Stimulated activated CD4-positive, alpha-beta T cell treated with anti-CD3 and anti-CD28 coated beads, Interleukin-4, amount 100 ng/mL, for 24 hours (primary cell): Measurements from ENCODE around the gene OTOG.
"Not testable (repeated sequence)": the region's sequence is repeated elsewhere in the genome, so short reads cannot be mapped to it uniquely, and the experiment has no call there.

ENCODE experiments used
- DNase-seq: peaks from one replicate; pipeline ENCODE4 v3.0.0-alpha.2; 2020

OTOG gene

DNA sequence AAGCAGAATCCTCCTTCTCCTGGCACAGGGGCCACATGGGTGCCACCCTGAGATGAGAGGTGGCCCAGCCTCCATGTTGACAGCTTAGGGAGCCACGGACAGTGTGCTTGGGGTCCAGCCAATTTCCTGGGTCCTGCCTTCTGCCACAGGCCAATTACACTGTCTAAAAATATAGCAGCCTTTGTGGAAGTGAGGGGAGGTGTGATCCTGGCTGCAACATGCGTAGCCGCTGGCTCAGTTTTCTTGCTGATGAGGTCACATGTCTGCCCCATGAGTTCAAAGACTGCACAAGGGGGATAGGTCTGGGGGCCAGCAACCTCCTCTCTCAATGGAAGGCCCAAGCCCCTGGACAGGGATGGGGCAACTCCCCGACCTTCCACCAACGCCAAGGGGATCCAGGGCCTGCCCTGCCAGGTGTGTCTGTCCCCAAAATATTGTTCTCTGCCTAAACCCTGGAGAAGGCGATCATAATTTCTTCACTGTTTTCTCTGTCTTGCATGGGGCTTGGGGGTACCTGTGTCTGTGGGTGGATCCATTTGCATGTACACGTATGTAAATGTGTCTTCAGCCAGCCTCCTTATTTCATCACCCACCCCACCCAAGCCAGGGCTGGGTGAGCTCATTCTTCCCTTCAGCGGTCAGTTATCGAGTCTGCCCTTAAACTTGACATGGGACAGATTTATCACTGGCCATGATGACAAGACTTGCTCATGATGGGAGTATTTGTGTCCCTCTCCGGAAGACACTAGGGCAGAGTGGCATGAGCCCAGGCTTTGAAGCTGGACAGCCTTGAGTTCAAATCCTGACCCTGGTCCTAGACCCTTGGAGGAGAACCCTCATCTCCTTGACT lies 59.4 kb downstream of the OTOG start:
- DNase-seq: no peak

DNA sequence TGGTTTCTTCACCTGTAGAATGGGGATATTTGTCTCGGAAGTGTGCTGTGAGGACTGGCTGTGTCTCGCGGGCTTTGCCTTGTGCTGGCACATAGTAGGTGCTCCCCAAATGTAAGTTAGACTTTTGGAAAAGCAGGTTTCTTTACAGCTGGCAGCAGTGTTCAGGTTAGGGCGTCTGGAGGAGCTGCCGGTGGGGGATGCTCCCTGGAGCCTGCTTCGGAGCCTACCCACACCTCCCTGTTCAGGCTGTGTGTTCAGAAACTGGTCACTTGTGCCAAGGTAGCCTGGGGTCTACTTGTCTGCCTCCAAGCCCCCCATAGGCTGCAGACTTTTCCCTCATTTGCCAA lies 60.0 kb downstream of the OTOG start:
- DNase-seq: no peak

DNA sequence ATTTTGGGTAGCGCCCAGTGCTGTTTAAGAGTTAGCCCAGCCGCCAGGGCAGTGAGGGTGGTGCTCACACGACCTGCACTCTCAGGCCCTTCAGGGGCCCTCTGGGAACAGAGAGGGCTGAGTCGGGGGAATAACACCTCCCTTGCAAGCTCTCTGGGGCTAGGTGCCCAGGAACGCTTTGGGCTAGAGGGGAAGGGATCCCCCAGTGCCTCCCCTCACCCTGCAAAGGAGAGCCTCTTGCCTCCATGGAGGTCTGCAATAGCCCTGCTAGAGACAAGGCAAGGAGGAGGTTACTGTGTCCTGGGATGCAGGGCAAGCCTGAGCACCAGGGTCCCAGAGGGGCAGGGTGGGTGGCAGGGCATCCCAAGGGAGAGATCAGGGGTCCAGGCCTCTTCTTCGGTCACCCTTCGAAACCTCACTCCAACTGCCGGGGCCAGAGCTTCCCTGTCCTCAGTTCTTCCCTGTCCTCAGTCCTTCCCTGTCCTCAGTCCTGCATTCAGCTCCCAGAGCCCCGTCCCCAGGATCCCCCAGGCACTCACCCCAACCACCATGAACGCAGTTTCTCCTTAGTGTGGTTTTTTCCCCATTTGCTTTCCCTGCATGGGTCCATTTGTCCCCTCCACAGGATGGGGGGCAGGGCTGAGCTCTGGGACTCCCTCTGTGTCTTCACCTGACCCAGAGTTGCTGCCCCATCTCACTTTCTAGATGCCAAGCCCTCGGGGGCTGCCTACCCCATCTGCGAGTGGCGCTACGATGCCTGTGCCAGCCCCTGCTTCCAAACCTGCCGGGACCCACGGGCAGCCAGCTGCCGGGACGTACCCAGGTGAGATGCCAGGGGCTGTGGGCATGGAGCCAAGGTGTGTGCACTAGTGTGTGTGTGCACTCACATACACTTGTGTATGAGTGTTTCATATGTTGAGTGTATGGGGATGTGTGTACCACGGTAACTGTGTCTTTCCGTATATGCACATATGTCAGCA lies 60.8 kb downstream of the OTOG start:
- no peak for DNase-seq

DNA sequence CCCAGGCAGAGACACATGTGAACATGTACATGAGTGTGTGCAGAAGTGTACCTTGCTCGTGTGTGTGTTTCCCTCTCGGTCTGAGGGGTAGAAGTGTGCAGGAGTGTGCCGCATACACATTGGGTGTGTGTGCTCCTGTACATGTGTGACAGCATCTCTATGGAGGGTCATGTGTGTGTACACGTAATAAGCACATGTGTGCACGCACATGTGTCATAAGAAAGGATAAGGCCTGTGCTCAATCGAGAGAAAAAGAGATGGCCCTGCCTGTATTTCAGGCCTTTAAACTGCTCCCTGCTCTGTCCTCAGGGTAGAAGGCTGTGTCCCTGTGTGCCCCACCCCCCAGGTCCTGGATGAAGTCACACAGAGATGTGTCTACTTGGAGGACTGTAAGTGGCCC lies 61.8 kb downstream of the OTOG start:
- no peak for DNase-seq

DNA sequence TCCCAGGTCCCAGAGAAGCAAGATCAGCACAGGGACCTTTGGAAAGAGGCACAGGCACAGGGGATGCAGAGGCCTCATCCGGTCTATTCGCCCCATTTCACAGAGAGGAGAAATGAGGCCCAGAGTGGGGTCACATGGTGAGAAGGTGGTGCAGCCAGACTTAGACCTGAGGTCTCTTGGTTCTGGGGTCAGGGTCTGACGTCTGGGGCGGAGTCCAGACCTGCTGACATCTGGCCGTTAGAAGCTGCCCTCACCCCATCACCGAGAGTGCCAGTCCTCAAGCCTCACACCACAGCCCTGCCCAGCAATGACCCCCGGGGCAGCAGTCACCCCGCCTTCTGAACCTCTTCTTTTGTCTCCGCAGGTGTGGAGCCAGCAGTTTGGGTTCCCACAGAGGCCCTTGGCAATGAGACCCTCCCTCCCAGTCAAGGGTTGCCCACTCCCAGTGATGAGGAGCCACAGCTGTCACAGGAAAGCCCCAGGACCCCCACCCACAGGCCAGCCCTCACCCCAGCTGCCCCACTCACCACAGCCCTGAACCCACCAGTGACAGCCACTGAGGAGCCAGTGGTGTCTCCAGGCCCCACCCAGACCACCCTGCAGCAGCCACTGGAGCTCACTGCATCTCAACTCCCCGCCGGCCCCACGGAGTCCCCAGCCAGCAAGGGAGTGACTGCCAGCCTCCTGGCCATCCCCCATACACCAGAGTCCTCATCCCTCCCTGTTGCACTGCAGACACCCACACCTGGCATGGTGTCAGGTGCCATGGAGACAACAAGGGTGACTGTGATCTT lies 62.4 kb downstream of the OTOG start:
- no peak for DNase-seq

DNA sequence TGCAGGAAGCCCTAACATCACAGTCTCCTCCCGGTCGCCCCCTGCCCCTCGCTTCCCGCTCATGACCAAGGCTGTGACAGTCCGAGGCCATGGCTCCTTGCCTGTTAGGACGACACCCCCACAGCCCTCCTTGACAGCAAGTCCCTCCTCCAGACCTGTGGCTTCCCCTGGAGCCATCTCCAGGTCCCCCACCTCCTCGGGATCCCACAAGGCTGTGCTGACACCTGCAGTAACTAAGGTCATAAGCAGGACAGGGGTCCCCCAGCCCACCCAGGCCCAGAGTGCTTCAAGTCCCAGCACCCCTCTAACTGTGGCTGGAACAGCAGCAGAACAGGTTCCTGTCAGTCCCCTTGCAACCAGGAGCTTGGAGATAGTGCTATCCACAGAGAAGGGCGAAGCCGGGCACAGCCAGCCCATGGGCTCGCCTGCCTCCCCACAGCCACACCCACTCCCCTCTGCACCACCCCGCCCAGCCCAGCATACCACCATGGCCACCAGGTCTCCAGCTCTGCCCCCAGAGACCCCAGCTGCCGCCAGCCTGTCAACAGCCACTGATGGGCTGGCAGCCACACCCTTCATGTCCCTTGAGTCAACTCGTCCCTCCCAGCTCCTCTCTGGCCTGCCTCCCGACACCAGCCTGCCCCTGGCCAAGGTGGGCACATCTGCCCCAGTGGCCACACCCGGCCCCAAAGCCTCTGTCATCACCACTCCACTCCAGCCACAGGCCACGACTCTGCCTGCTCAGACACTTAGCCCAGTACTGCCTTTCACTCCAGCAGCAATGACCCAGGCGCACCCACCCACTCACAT lies 63.2 kb downstream of the OTOG start:
- DNase-seq: no peak

DNA sequence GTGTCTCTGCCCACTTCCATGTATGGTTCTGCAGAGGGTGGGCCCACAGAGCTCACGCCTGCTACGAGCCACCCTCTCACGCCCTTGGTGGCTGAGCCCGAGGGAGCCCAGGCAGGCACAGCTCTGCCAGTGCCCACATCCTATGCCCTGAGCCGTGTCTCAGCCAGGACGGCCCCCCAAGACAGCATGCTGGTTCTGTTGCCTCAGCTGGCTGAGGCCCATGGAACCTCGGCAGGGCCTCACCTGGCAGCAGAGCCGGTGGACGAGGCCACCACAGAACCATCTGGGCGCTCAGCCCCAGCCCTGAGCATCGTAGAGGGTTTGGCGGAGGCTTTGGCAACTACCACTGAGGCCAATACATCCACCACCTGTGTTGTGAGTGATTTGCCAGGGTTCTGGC lies 64.0 kb downstream of the OTOG start:
- no peak for DNase-seq

DNA sequence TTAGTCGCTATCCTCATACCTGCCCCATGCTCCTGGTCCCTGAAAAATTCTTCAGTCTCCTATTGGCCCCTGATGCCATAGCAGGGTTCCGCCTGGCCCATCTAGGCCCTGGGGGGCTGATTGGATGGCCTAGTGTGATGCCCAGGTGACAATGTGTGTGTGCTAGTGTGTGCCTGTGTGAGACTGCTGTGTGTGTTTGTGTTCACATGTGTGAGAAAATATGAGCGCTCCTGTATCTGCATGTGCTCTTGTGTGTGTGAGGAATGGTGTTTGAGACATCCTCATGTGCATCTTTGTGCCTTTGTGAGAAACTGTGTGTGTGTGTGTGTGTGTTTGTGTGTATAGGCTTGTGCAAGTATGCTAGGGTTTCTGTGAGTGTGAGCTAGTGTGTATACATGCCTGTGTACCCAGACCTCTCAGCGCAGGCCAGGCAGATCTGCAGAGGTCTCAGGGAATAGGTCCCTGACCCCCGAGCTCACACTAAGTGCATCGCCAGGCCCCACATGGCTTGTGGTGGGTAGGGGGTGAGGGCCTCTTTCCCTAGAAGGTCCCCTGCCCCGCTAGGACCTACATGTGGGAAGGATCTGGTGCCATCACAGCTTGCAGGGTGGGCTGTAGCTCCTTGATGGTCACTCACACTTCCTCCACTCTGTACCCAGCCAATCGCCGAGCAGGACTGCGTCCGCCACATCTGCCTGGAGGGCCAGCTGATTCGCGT lies 64.6 kb downstream of the OTOG start:
- no peak for DNase-seq

DNA sequence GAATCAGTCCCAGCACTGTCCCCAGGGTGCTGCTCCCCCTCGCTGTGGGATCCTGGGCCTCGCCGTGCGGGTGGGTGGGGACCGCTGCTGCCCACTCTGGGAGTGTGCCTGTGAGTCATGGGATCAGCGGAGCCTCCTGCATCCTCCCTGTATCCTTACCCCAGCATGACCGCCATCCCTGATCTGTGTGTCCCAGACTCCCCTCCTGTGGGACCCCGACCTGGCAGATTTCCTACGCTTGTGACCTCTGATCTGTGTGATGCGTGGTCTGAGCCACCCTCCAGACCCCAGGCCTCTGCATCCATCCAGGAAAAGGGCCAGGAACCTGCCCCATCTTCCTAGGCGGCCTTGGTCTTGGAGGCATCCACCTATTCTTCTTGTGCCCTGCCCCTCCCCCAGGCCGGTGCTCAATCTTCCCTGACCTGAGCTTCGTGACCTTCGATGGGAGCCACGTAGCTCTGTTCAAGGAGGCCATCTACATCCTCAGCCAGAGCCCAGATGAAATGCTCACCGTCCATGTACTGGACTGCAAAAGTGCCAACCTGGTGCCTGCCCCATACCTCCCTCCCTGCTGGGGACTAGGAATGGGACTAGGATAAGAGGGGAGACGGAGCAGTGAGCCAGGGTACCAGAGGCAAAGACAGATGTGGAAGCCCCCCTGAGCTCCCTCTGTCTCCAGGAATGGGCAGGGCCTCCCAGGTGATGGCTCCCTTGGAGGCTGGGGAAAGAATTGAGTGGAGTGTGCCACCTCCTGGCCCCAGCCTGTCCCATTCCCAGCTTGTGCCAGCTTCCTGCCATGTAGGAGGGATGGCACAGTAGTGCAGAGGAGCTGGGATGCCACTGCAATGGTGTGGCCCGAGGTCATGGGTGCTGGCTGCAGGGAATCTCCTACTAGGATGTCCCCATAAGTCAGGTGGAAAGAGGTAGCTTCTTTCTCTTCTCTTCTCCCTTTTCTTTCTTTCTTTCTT lies 65.4 kb downstream of the OTOG start:
- DNase-seq: no peak

DNA sequence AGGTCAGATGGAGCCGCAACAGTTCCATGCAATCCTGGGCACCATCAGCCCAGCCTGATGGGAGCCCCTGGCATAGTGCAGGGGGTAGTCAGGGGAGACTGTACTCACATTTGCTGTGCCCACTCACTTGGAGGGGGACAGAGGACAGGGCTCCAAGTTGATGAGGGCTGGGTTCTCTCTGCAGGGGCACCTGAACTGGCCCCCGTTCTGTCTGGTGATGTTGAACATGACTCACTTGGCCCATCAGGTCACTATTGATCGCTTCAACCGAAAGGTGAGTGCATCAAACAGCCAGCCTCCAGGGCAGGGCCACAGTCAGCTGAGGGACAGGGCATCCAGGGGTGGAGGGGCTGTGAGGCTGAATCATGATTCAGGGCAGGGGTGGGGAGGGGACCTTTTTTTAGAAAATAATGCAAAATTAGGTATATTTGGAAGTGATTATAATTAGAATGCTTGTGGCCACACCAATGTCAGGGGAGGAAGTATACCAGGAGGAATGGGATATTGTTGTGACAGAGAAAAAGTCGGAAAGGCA lies 66.4 kb downstream of the OTOG start:
- no peak for DNase-seq

DNA sequence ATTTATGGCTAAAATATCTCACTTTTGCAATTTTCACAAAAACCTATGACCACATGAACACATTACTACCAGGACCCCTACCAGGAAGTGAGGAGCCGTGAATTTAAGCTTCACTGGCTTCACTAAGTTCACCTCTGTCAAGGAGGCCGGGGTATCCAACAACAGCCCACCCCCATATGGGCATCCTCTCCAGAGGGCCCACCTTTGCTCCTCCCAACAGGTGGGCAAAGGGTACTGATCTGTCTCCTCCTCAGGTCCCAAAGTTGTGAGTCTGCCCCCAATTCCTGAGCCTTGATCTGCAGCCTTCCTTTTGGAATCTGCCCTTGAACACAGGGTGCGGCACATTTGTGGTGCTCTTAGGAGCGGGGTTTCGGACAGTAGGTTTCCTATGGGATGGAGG lies 66.9 kb downstream of the OTOG start:
- no peak for DNase-seq

DNA sequence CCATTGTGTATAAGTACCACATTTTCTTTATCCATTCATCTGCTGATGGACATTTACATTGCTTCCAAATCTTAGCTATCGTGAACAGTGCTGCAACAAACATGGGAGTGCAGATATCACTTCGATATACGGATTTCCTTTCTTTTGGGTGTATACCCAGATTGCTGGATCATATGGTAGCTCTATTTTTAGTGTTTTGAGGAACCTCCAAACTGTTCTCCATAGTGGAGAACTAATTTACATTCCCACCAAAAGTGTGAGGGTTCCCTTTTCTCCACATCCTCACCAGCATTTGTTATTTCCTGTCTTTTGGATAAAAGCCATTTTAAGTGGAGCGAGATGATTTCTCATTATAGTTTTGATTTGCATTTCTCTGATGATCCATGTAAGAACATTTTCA lies 75.7 kb downstream of the OTOG start:
- not testable (repeated sequence) for DNase-seq

DNA sequence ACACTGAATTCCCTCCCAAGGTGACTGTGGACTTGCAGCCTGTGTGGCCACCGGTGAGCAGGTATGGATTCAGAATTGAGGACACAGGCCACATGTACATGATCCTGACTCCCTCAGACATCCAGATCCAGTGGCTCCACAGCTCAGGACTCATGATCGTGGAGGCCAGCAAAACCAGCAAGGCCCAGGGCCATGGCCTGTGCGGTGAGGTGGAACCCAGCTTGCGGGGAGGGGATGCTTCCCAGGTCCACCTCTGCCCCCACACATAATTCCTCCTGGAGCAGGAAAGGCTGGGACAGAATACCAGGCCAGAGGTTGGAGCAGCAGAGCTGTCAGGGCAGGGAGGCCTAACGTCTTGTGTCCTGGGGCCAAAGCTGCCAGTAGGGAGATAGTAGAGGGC lies 82.1 kb downstream of the OTOG start:
- DNase-seq: no peak

DNA sequence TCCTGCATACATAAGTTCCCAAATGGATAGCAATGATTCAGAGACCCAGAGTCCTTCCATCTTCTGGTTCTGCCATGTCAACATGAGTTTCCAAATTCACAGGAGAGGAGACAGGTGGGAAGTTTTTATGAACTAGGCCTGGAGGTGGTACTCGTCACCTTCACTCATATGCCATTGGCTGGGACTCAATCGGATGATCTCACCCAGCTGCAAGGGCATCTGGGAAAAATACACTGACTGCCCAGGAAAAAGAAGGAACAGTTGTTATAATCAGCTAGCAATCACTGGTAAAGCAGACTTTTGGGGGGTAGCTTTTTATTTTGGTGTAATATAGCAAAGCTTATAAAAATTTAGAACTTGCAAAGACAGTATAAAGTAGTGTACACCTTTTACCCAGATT lies 83.9 kb downstream of the OTOG start:
- no peak for DNase-seq

DNA sequence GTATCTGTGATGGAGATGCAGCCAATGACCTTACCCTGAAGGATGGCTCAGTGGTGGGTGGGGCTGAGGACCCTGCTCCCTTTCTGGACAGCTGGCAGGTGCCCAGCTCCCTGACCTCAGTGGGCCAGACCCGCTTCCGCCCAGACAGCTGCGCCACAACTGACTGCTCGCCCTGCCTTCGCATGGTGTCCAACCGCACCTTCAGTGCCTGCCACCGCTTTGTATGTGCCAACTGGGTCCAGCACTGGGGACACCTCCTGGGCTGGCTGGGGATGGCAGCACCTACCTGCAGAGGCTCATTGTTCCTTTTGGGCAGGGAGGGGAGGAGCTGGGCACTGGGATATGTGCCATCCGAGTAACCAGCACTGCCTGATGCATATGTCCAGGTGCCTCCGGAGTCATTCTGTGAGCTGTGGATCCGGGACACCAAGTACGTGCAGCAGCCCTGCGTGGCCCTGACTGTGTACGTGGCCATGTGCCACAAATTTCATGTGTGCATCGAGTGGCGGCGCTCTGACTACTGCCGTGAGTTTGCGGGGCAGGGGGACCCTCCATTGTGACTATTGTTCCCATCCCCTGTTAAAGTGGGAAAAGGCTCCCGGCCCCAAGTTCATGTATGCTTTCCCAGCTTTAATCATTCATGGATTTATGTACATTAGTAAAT lies 84.8 kb downstream of the OTOG start:
- no peak for DNase-seq

DNA sequence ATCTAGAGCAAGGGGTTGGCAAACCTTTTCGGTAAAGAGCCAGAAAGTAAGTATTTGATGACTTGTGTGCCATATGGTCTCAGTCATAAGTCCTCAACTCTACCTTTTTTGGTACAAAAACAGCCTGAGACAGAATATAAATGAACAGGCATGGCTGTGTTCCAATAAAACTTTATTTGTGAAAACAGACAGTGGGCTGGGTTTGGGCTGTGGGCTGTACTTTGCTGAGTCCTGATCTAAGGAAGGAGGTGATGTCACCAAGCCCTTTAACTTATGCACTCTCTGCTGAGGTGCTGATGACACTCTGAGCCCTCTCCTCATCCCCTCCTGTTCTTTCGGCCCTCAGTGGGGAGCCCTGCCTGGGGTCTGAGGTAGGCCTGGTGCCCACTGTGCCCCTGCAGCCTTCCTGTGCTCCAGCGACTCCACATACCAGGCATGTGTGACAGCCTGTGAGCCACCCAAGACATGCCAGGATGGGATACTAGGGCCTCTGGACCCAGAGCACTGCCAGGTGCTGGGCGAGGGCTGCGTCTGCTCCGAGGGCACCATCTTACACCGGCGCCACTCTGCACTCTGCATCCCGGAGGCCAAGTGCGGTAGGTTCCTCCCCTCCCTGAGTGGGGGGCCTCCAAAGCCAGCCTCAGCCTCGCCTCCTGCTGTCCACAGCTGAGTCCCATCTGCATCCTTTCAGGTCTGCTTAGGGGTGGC lies 86.4 kb downstream of the OTOG start:
- DNase-seq: no peak

DNA sequence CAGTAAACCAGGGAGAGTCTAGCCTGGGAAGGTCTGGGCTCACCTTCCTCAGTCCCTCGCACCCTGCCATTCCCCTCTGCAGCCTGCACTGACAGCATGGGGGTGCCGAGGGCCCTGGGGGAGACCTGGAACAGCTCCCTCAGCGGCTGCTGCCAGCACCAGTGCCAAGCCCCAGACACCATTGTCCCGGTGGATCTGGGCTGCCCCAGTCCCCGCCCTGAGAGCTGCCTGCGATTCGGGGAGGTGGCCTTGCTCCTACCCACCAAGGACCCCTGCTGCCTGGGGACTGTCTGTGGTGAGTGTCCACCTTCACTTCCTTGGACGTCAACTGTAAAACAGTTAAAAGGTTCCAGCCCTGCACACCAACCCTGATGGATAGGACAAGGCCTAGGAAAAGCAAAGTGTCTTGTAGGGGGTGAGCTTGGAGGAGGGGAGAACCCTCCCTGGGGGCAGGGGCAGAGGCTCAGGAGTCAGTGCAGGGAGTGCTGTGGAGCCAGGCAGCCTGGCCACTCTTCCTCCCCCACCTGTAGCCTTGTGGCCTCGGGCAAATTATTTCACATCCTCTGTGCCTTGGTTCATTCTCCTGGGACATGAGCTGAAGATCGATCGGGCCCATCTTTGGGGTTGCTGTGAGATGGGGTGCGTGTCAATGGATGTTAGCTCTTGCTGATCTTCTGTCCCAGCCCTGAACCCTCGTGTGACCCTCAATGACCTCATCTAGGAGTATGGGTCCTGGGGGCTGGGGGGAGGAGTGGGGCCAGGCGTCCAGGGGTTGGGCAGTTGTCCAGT lies 87.1 kb downstream of the OTOG start:
- no peak for DNase-seq
